ENCODE results near the gene COPZ1.
"Not testable (repeated sequence)": the region's sequence is repeated elsewhere in the genome, so short reads cannot be mapped to it uniquely, and the experiment has no call there.

Gene COPZ1

DNA sequence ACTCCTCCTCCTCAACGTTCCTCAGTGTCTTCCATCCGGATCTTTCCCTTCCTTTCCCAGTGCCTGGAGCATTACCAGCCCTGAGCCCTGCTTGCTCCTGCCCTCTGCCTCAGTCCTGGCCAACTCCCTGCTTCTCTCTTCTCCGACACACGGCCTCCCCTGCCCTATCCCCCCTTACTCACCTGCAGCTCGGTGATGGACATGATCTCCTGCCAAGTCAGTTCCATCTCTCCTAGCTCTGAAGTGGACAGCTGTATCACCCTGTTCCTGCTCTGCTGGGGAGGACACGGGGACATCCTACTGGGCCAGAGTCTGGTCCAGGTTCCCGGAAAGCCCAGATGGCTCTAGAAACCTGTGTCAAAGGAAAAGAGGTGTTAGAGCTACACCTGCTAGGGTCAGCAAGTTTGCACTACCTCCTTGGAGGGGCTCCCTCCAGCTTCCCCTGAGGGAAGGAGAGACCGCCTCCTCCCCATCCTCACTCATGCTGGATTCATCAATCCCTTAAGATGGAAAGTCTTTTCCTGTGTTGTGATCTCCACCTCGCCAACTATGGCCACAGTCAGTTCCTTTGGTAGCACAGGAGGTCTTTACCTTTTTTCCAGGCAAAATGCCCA, 29.9 kb upstream of the COPZ1 start:
- no peak for DNase-seq

GRCh38 chr12:54296393-54297099, 28.4 kb upstream of the COPZ1 start:
- DNase-seq, result no peak

DNA sequence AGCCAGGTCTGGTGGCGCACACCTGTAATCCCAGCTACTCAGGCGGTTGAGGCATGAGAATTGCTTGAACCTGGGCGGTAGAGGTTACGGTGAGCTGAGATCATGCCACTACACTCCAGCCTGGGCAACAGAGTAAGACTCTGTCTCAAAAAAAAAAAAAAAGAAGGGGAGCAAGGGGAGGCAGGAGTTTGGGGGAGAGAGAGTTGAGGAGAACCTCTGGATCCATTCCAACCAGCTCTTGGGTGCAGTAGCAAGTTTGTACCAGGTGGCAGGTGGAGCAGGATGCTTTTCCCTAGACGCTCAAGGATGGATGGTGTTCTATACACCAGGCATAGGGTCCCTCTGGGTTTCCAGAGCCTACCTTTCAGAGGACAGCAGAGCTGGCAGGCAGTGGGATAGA, 26.0 kb upstream of the COPZ1 start:
- no peak for DNase-seq

DNA sequence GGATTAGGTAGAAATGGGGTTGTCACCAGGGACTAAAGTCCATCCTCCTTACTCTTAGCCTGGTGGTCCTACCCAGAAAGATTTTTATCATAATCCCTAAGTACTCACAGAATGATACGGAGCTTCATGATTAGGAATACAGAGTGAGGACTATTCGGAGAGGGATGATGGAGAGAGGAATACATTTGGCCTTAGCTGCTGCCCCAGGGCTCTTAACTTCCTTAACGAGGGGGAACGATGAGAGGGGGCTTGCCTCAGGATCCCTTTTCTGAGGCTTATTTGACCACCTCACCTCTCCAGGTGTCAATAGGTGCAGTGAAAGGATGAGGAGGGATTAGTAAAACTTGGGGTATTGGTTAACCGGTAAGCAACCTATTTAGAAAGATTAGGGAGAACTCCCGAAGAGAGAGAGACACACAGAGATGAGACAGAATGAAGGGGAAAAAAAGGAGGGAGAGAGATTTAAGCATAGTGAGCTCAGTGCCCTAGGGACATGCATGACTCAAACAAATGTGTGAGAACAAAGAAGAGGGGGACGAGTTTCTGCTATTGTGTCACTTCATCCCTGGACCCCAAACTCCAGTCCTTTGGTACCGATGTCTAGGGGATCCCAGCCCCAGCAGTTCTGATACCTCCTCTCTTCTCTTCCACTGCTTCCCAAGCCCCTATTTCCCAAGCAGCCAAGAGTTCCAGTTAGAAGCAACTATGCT, 25.3 kb upstream of the COPZ1 start:
- no peak for DNase-seq

GRCh38 chr12:54300225-54300731, 24.7 kb upstream of the COPZ1 start:
- no peak for DNase-seq

DNA sequence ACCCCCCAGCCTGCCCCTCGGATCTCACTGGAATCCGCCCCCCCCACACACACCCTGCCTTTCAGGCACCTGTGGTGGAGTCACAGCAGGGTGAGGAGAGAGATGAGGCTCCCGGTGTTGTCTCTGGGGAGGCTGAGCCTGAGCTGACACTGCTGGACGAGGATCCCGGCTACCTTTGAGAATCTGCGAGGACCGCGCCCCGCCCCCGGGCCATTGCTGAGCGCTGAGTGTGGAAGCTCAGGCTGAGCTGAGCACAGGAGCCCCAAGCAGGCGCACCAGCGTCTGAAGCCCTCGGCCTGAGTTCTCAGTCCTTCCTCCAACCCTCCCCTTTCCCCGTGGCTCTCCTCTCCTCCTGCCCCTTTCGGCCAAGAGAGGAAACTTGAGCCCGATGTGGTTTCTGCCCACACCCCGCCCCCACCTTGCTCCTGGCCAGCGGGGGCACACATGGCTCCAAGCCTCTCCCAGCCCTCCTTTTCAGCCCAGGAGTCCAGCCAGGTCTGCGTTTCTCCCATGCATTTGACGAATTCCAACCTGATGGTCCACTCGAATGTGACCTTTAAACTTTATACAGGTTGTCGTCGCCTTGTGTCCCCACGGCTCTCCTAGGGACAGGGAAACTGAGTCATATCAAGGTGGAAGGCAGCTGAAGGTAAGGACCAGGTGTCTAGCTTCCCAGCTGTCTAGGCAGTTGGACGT, 24.1 kb upstream of the COPZ1 start, which contains the start of gene NFE2:
TSS of gene NFE2 (minus strand) at position 284 of the 696 bp plus-strand sequence. CDS start 5,767 bp downstream, outside the sequence.
- no peak for DNase-seq

- no peak for DNase-seq
These were observed 23.4 kb upstream of the COPZ1 start for GRCh38 chr12:54301428-54302048.

DNA sequence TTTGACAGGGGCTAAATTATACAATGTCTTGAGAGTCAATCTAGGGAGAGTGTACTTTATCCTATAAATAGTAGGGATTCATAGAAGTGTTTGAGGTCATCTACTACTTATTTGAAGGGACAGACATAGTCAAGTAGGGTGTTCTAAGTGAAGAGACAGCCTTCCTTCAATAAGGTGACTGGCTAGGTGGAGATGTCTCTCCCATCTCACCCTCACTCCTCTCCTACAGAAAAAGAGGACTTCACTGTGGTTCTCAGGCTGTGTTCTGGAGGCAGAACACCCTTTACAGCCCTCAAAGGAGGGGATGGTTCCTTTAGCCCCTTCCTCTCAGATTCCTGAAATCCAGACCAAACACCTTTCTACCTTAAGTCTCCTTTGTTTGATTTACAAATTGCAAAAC, 21.3 kb upstream of the COPZ1 start:
- no peak for DNase-seq

GRCh38 chr12:54304187-54304810, 20.6 kb upstream of the COPZ1 start:
- DNase-seq, result no peak

- peak; percentile 31 for DNase-seq
These were observed 17.8 kb upstream of the COPZ1 start for GRCh38 chr12:54306925-54307741.

DNA sequence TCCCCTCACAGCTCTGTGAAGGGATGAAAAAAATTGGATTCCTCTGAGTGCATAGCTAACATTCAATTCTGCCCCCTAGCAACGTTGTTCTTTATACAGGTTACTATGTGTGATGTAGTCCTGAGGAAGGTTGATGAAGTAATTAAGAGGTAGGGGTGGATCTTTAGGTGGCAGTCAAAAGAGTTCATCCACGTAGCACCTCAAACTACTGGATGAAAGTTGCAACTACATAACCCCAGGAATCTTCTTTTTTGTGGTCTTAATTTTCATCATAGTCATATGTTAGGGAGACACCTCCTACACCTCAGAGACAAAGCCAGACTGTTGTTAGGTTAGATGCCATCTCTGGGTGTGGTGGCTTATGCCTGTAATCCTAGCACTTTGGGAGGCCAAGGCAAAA, 13.9 kb upstream of the COPZ1 start:
- DNase-seq, result no peak

- DNase-seq, result not testable (repeated sequence)
These were observed 12.6 kb upstream of the COPZ1 start for GRCh38 chr12:54312309-54312708.

DNA sequence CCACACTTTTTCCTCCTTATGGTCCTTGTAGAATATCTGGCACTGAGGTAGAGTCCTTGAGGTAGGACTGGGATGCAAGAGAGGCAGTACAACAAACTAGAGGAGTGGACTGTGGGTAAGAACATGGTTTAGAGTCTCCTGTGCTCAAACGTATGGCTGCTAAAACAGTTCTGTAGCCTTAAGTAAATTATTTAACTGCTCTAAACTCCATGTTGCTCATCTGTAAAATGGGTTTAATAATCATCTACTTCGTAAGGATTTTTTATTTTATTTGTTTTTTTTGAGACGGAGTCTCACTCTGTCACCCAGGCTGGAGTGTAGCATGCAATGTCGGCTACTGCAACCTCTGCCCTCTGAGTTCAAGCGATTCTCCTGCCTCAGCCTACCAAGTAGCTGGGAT, 3.6 kb upstream of the COPZ1 start:
- DNase-seq, result no peak

DNA sequence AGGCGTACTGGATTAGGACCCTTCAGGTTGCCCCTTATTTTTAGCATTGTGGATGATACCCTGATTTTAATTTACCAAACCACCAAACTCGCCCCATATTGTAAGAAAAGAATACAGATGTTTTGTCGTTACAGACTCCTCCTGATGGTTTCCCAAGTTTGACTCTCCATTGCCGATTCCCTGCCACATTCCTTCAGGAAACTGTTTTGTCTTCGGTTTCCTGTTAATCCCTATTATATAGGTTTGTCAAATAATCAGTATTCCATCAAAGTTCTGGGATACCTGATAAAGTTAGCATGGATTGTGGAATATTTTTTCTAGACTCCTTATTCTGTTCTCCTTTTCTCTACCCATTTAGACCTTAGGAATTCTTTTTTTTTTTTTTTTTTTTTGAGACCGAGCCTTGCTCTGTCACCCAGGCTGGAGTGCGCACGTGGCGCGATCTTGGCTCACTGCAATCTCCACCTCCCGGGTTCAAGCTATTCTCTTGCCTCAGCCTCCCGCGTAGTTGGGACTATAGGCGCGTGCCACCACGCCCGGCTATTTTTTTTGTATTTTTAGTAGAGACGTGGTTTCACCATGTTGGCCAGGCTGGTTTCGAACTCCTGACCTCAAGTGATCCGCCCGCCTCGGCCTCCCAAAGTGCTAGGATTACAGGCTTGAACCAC, 645 bp downstream of the COPZ1 start:
- DNase-seq, result not testable (repeated sequence)

GRCh38 chr12:54328595-54329337, 3.8 kb downstream of the COPZ1 start:
- DNase-seq, result no peak

DNA sequence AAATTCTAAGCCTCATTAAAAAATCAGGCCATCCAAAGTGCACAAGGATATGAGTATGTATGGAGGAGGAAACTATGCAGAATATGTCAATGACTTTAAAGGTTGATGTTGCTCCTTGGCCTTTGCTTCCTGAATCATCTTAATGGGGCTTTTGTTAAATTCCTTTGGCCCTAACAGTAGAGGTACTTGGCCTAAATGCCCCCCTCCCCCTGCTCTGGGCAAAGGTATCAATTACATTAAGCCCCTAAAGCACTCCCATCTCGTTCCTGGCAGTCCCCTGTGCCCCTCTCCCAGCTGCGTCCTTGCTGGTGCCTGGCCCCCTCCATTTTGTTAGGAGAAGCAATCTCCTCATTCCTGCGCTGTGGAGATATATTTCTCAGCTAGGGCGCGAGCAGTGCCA, 4.8 kb downstream of the COPZ1 start:
- no peak for DNase-seq

GRCh38 chr12:54330442-54330841, 5.5 kb downstream of the COPZ1 start:
- no peak for DNase-seq

DNA sequence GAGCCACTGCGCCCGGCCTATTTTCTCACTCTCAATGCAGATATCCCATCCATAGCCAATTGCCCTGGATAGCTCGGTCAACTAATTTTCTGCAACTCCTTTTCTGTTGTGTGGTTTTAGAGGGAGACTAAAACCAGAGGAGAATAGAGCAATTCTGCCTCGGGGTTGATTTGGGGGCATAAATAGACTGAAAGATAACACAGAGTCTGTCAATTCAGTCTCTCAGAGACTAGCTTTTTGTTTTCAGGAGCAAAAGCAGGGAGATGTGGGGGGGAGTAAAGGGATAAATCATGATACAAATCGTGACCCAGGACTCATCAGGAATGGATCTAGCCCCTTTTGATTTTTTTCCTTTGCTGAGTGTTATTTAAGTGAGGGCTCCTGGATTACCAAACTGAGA, 6.5 kb downstream of the COPZ1 start:
- no peak for DNase-seq

DNA sequence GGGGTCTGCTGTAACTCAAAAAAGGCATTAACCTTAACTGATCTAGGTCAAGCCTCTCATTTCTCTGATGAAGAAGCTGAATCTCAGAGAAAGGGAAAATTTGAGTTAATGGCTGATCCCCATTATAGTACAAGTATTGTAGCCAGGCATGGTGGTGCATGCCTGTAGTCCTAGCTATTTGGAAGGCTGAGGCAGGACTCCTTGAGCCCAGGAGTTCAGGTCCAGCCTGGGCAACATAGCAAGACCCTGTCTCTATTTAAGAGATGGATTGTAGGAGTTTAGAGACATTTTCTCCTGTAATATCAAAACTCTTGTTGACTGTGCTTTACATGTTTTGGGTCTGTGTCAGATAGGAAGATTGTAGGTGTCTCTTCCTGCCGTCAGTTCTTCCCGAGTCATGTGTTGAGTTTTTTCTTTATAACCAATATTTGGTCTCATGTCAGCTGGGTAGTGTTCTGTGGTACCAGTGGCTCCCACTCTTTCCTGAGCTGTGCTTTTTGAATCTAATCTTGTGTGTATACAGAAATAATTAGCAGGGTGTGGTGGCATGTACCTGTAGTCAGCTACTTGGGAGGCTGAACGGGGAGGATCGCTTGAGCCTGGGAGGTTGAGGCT, 8.6 kb downstream of the COPZ1 start:
- no peak for DNase-seq

Data from activated effector memory CD4-positive, alpha-beta T cell treated with Interleukin-2 at 50 U/mL for 16 hours (primary cell).